GF-D8 (cell line): Measurements from ENCODE around the gene EPB41L4A.

Experiments
- DNase-seq: peaks from one replicate; lab custom pipeline; 2025; lab: John Stamatoyannopoulos, UW

Gene EPB41L4A

GRCh38 chr5:112353678-112354077 lies 65.4 kb downstream of the EPB41L4A start:
- no peak for DNase-seq

DNA sequence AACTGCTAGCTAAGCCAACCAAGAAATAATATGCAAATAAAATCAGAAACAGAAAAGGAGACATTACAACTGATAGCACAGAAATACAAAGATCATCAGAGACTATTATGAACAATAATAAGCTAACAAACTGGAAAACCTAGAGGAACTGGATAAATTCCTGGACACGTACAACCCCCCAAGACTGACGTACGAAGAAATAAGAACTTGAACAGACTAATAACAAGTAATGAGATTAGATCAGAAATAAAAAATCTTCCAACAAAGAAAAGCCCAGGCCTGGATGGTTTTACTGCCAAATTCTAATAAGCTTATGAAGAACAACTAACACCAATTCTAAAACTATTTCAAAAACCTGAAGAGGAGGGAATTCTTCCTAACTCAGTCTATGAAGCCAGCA lies 67.9 kb downstream of the EPB41L4A start:
- DNase-seq = no peak

GRCh38 chr5:112350626-112351025 lies 68.5 kb downstream of the EPB41L4A start:
- DNase-seq = no peak

DNA sequence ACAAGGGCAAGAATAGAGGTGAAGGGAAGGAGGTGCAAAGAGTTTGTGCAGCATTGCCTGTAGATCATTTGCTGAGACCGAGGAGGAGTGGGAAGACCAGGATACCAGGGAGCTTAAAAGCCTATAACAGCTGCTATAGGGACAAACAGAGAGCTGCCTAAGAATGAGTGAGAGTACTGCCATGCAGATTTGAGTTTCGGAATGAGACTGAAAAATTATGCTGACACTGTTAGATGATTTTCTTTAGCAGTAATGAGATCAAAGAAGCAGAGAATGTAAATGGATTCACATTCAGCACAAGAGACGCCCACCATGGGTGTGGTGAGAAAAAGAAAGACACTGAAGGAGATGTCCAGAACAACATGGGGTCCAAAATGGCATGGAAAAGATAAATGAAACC lies 69.7 kb downstream of the EPB41L4A start:
- no peak for DNase-seq

DNA sequence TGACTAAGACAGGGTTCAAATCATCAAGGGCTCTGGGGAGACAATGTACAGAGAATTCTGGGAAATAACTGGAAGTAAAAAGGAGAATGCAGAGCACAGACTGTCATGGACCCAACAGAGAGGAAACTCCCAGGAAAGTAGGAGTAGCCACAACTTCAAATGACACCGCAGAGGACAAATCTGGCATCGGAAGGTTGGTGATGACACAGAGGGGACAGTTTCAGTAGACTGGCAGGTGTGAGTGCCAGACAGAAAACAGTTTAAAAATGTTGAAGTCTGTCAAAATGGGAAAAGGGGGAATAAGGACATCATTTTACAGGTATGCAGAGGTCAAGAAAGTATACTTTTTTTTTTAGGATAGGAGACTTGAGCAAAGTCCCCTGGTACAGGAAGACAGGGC lies 70.2 kb downstream of the EPB41L4A start:
- no peak for DNase-seq

- DNase-seq = no peak
These were observed 70.7 kb downstream of the EPB41L4A start for GRCh38 chr5:112348387-112348786.

GRCh38 chr5:112346411-112347044 lies 72.5 kb downstream of the EPB41L4A start:
- no peak for DNase-seq

GRCh38 chr5:112344540-112344939 lies 74.5 kb downstream of the EPB41L4A start:
- no peak for DNase-seq

DNA sequence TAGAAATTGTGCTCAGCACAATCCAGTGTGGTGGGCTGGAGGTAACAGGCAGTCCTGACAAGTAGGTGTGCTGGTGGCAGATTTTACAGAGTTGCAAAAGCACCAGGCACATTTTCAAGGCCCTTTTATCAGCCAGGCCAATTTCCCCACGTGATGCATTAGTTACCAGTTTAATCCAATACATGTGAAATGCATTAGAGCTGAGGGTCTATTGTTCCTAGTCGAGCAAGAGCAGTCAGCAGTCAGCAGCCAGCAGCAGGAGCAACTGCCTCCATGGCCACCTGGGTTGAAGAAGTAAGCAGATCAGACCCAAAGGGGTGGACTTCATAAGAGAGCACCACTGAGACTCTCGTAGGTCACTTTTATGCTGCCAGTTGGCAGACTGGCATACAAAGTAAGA lies 76.7 kb downstream of the EPB41L4A start:
- no peak for DNase-seq

DNA sequence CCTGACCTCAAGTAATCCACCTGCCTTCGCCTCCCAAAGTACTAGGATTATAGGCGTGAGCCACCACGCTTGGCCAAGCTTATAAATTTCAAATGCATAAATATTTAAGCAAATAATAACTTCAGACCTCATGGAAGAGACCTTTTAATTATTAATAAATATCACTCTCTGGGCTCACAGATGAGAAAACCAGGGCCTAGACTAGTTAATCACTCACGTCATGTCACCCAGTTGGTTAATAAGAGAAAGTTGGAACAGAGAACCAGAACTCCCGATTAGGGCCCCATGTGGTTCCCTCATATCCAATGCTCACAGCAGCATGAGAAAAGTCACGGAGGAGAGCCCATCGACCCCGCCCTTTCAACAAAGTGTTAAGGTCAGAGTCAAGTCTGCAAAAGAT lies 79.3 kb downstream of the EPB41L4A start:
- DNase-seq = no peak

DNA sequence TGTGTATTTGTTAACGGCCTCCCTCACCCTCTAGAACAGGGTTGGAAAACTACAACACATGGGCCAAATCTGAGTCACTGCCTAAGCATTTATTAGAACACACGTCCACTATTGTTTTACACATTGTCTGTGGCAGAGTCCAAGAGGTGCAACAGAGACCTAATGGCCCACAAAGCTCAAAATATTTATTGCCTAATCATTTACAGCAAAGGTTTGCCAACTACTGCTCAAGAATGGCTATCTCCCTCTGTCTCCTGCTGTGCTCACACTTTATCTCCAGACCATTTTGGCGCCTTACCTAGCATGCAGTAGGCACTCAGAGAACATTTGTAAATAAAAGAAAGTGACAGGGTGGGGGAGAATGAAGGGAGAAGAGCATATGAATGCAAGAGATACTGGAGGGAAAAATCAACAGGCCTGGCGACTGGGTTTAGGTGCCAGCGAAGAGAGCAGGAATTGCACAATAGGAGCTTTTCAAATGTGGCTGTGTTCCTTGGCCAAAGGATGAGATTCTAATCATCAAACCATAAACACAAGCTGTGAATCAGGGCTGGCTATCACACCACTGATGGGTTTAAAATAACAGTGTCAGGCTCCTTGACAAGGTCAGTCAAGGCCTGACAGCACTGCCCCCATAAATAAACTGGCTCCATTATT lies 80.3 kb downstream of the EPB41L4A start:
- no peak for DNase-seq

DNA sequence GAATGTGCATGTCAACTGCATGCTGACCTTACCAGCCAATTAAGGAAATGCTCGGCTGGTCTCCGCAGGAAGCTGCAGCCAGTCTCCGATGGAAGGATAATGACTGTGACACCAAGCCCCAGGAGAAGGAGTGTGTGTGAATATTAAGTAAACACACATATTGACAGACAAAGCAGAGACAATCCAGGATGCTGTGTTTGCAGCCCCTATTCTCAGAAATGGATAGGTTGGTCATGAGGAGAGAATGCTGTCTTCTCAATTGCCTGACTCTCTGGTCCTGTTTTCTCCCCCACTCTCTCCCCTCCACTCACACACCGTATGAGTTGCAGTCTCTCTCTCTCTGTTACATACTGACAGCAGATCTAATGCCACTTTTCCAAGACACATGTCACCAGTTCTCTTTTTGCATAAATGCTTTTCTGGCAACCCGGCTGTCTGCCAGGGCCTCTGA lies 85.7 kb downstream of the EPB41L4A start:
- no peak for DNase-seq

- no peak for DNase-seq
These were observed 87.2 kb downstream of the EPB41L4A start for GRCh38 chr5:112331892-112332291.

DNA sequence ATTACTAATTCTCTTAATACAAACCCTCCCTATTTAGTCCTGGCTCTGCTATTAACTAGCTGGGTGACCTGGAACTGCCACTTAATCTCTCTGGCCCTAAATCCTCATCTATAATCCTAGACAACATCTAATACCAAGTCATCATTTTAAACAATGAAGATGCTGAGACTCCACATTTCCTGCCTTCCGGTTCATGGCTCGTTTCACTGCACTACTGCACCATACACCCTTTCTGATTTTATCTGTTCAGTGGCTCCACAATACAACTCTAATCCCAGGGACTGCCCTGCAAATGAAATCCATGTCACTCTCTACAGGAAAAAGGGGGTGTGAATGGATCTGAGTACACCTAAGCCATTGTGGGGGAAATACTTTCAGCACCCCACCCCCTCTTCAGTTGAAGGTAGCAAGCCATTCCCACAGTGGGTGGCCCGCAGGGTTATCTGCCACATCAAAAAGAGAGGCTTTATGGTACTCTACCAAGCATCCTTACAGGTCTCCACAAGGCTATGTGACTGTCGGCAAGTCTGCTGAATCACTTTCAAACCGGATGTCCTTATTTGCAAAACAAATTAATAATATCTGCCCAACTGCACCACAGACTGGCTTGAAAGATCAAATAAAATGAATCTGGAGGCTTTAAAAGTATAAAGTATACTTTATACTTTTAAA lies 89.5 kb downstream of the EPB41L4A start:
- no peak for DNase-seq

GRCh38 chr5:112323166-112323565 lies 95.9 kb downstream of the EPB41L4A start:
- DNase-seq = no peak

- no peak for DNase-seq
These were observed 98.7 kb downstream of the EPB41L4A start for GRCh38 chr5:112320408-112320807.

GRCh38 chr5:112318346-112318745 lies 100.7 kb downstream of the EPB41L4A start:
- no peak for DNase-seq

DNA sequence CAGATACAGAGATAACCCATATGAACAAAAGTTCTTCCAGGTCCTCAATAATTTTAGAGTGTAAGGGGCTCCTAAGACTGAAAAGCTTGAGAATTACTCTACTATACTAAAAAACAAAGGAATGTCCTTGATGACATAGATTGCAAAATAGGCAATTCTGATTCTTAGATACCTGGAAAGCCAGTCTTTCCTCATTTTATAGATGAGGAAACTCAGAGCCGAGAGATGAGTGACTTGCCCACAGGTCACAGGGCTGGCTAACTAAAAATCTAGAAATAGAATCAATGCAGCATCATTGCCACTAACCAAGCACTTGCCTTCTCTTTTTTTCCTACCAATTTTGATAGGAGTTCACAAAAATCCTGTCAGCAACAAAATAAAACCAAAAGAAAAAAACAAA lies 101.2 kb downstream of the EPB41L4A start:
- DNase-seq = no peak

- DNase-seq = no peak
These were observed 102.3 kb downstream of the EPB41L4A start for GRCh38 chr5:112316731-112317130.

GRCh38 chr5:112316006-112316405 lies 103.1 kb downstream of the EPB41L4A start:
- no peak for DNase-seq

- DNase-seq = no peak
These were observed 106.5 kb downstream of the EPB41L4A start for GRCh38 chr5:112312295-112313275.

DNA sequence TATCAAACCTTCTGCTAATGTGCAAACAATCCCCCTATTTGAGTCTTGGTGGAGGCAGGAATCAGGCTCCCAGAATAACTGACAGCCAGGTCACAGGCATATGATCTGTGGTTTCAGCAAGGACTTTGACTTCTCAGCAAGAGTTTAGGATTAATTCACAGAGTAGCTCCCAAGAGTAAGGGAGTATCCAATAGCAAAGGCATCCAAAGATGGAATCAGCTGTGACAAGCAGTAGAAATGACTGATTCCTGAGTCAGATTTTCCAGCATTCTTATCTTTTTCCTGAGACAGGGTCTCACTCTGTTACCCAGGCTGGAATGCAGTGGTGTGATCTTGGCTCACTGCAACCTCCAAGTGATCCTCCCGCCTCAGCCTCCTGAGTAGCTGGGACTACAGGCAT lies 108.3 kb downstream of the EPB41L4A start:
- no peak for DNase-seq
